ENCODE results near the gene DNAJC30.
"Not testable (repeated sequence)": the region's sequence is repeated elsewhere in the genome, so short reads cannot be mapped to it uniquely, and the experiment has no call there.

The DNAJC30 gene

DNA sequence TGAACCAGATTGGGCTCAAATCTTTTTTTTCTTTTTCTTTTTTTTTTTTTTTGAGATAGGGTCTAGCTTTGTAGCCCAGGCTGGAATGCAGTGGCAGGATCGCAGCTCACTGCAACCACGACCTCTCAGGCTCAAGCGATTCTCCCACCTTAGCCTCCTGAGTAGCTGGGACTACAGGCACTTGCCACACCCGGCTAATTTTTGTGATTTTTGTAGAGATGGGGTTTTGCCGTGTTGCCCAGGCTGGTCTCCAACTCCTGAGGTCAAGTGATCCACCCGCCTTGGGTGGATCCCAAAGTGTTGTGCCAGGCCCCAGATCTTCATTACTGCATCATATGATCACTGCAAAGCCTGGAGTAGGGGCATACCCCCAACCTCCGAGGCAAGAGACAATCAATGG is 2.8 kb downstream of the DNAJC30 start:
- no peak for DNase-seq

- no peak for DNase-seq
These were observed 3.5 kb downstream of the DNAJC30 start for GRCh38 chr7:73679709-73680108.

DNA sequence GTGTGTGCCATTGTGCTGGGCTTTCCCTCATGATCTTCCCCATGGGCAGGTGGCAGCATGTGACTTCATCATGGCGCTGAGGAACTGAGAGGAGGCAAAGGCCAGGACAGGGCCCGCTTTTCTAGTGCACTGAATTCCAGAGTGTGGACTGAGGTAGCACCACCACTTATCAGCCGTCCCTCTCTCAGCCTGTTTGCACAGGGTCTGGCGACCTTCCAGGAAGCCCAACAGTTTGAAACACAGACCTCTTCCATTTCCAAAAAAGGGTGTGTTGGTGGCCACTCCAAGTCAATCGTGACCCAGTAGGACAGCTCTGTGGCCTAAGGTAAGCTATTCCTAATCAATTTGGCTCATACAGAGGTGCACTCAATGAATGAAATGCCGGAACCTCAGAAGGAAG is 4.4 kb downstream of the DNAJC30 start:
- no peak for DNase-seq

DNA sequence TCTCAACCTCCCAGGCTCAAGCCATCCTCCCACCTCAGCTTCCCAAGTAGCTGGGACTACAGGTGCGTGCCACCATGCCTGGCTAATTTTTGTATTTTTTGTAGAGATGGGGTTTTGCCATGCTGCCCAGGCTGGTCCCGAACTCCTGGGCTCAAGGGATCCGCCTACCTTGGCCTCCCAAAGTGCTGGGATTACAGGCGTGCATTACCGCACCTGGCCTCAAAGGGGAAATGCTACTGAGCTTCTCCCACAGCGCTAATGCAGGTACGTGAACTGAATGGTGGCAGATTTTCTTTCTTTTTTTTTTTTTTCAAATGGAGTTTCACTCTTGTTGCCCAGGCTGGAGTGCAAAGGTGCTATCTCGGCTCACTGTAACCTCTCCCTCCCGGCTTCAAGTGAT is 7.2 kb downstream of the DNAJC30 start:
- not testable (repeated sequence) for DNase-seq

- DNase-seq, result no peak
These were observed 8.7 kb downstream of the DNAJC30 start for GRCh38 chr7:73674468-73675124.

GRCh38 chr7:73671857-73672445 is 11.3 kb downstream of the DNAJC30 start:
- no peak for DNase-seq

- DNase-seq, result no peak
These were observed 12.0 kb downstream of the DNAJC30 start for GRCh38 chr7:73671322-73671661.

- DNase-seq, result no peak
These were observed 13.3 kb downstream of the DNAJC30 start for GRCh38 chr7:73669858-73670385.

DNA sequence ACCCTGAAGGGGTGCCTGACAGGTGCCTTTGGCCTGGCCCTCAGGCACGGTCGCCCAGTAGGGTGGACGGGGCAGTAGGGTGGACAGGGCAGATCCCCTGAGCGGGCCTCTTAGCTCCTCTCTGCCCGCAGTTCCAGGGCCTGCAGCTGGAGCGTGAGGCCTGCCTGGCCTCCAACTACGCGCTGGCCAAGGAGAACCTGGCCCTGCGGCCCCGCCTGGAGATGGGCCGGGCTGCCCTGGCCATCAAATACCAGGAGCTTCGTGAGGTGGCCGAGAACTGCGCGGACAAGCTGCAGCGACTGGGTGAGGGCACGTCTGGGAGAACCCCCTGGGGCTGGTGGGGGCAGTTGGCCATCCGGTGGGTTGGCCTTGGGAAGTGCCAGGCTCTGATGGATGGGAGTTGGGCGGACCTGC is 14.0 kb downstream of the DNAJC30 start:
- no peak for DNase-seq

GRCh38 chr7:73668886-73669230 is 14.4 kb downstream of the DNAJC30 start:
- no peak for DNase-seq

- no peak for DNase-seq
These were observed 15.0 kb downstream of the DNAJC30 start for GRCh38 chr7:73668103-73668885.

GRCh38 chr7:73667344-73668102 is 15.7 kb downstream of the DNAJC30 start, which contains the start of gene VPS37D:
Gene VPS37D, plus strand, starts transcription at chr7:73667831. Its CDS starts 128 bp downstream, at chr7:73667959.
- DNase-seq, result peak; percentile 67

DNA sequence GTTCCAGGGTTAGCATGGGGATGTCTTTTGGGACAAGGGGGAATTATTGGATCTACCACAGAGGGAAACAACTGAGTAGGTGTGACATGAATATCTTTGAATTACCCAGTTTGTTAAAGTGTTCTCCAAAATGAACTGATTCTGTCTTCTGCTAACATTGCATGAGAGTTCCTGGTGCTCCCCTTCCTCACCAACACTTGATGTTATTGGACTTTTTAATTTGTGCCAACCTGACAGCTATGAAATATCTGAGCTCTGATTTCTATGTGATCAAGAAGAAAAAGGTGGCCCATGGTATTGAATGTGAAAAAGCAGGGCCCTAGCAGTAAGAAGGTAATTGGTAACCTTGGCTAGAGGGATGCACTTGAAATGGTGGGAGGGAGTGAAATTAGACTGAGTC is 20.2 kb downstream of the DNAJC30 start:
- DNase-seq, result no peak

GRCh38 chr7:73660594-73660993 is 22.7 kb downstream of the DNAJC30 start:
- not testable (repeated sequence) for DNase-seq

- no peak for DNase-seq
These were observed 23.3 kb downstream of the DNAJC30 start for GRCh38 chr7:73659983-73660382.

GRCh38 chr7:73655309-73655708 is 27.9 kb downstream of the DNAJC30 start:
- DNase-seq, result not testable (repeated sequence)

DNA sequence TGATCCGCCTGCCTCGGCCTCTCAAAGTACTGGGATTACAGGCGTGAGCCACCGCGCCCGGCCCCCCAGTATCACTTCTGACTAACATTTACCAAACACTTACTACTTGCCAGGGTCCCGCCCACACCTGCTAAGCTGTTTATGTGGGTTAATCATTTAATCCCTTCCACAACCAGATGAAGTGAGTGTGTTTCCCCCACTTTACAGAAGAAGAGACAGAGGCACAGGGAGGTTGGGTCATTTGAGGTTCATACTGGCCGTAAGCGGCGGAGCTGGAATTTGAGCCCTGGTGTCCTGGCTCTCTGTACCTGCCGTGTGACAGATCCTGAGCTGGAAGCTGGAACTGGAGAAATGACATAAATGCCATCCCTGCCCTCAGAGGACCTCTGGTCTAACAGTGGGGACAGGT is 30.7 kb downstream of the DNAJC30 start:
- DNase-seq, result no peak

DNA sequence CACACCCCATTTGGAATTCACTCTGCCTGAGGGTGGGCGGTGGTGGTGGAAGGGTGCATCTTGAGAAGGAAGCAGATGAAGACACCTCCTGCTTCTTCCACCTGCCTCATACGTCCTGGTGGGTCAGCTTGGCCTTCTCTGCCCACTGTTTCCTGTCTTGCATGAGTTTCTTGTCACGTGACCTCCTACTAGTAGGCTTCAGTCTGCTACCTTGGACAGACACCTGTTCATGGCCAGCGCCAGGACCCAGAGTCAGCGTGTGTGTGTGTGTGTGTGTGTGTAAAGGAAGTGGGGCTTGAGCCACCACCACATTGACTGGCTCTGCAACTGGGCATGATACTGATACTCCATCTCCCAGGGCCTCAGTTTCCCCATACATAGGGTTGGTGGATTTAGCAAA is 32.7 kb downstream of the DNAJC30 start:
- DNase-seq, result no peak

GRCh38 chr7:73649576-73649975 is 33.7 kb downstream of the DNAJC30 start:
- no peak for DNase-seq

DNA sequence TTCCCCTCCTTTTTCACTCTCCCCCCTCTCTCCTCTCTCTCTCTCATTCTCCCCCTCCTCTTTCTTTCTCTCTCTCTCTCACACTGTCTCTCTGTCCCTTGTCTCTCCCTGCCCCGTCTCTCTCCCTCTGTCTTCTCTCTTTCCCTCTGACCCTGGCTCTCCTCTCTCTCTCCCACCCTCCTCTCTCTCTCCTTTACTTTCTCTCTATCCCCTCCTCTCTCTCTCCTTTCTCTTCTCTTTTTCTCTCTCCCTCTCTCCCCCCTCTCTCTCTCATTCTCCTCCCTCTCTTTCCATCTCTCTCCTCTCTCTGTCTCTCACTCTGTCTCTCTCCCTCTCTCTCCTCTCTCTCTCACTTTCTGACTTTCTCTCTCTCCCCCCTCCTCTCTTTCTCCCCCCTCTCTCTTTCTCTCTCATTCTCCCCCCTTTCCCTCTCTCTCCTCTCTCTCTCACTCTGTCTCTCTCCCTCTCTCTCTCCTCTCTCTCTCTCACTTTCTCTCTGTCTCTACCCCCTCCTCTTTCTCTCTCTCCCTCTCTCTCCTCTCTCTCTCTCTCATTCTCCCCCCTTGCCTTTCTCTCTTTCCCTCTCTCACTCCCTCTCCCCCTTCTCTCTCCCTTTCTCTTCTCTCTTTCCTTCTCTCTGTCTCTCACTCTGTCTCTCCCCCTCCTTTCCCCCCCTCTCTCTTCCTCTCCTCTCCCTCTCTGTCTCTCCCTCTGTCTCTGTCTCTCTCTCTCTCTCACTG is 34.5 kb downstream of the DNAJC30 start:
- no peak for DNase-seq

DNA sequence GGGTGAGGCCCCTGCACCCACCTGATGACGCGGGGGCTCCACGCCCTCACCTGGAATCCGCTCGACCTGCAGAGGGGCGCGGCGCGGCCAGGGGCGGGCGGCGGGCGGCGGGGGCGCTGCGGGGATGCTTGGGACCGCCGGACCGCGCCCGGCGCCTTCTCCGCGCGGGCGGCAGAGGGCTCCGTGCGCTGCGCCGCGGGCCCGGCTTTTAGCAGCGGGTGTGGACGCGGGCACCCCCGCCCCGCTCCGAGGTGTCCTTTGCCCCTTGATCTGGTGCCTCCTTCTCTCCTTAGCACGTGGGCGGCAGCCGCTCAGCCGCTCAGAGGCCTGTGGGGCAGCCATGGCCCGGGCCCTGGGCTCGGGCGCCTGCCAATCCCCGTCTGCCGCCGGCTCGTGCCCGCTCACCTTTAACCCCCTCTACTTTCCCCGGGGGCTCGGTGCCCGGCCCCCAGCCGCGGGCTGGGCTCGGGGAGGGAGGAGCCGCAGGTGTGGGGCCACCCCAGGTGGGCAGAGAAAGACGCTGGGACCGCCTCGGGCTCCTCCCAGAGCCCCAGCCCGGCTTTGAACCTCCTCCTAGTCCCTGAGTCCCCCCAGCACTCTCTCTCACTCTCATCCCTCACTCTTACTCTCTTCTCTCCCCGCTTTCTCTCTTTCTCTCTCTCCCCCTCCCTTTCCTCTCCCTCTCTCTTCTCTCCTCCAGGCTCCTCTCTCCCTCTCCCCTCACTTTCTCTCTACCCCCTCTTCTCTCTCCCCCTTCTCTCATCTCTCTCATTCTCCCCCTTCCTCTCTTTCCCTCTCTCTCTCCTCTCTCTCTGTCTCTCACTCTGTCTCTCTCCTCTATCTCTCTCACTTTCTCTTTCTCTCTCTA is 35.3 kb downstream of the DNAJC30 start:
- no peak for DNase-seq
